H1 (cell line): ENCODE data around the gene NPHP4. TPM values are rescaled to one million over a fixed set of nuclear protein-coding genes. Genes with fewer than 3 reads are reported as not detected.

ENCODE experiments used
- CTCF ChIA-PET: fragments of 300-600 bp; sonication (Branson Sonifier 250); formaldehyde crosslinking; loops from one replicate; lab custom pipeline; 2021; ENCODE audit not compliant: partially characterized antibody; lab: Charles Lee
- POLR2A ChIA-PET: fragments of 300-600 bp; sonication (Branson Sonifier 250); formaldehyde crosslinking; loops from one replicate; lab custom pipeline; 2021; ENCODE audit warnings: inconsistent platforms; ENCODE audit not compliant: partially characterized antibody; lab: Charles Lee
- DNase-seq, 2 experiments: peaks; one replicate each; pipeline versions ENCODE4 v3.0.0 to v3.0.0-alpha.2; 2010 to 2022; ENCODE audit warnings: low spot score in 2 of 2, low read depth in 1 of 2, mixed read lengths in 1 of 2
- FAIRE-seq: peaks from 2 replicates; lab custom pipeline; 2011; peaks lifted over from hg19 to GRCh38; lab: Jason Lieb, UNC
- H2AFZ ChIP-seq: 2 replicates; pipeline ENCODE4 v1.8.1; 2012; ENCODE audit warnings: low read length, inconsistent platforms
- H2AK5ac ChIP-seq: 2 replicates; pipeline ENCODE4 v1.6.1; 2013; ENCODE audit warnings: low read depth, low read length
- H2BK120ac ChIP-seq: replicated peaks from 2 replicates; pipeline ENCODE3; 2013; ENCODE audit warnings: low read depth, low read length, inconsistent platforms
- H2BK12ac ChIP-seq: 2 replicates; pipeline ENCODE4 v1.6.1; 2013; ENCODE audit warnings: low read depth, low read length
- H2BK15ac ChIP-seq: 2 replicates; pipeline ENCODE4 v1.6.1; 2013; ENCODE audit warnings: low read length
- H2BK20ac ChIP-seq: 2 replicates; pipeline ENCODE4 v1.6.1; 2013; ENCODE audit warnings: low read length
- H2BK5ac ChIP-seq: 2 replicates; pipeline ENCODE4 v1.6.1; 2013; ENCODE audit warnings: low read depth, low read length
- H3K14ac ChIP-seq: 2 replicates; pipeline ENCODE4 v1.6.1; 2013; ENCODE audit warnings: inconsistent platforms; ENCODE audit not compliant: insufficient read length
- H3K18ac ChIP-seq: 2 replicates; pipeline ENCODE4 v1.6.1; 2013; ENCODE audit warnings: low read length; ENCODE audit errors: extremely low read depth
- H3K23ac ChIP-seq: 2 replicates; pipeline ENCODE4 v1.6.1; 2013; ENCODE audit warnings: inconsistent platforms; ENCODE audit not compliant: insufficient read length
- H3K23me2 ChIP-seq: 2 replicates; pipeline ENCODE4 v1.6.1; 2013; ENCODE audit warnings: low read depth, low read length
- H3K27ac ChIP-seq: 2 replicates; pipeline ENCODE4 v1.6.1; 2011; ENCODE audit warnings: low read depth, low read length, inconsistent platforms
- H3K27me3 ChIP-seq, 4 experiments: replicated peaks in 1 of 4; 1 replicate in 1 of 4; 2 replicates in 3 of 4; pipeline versions ENCODE4 v1.6.1 to v1.8.1; 2011 to 2013; ENCODE audit warnings: low read length in 3 of 4, mild to moderate bottlenecking in 3 of 4, inconsistent platforms in 2 of 4, mixed read lengths in 2 of 4, moderate library complexity in 1 of 4; ENCODE audit not compliant: control insufficient read depth in 3 of 4, insufficient read depth in 3 of 4; ENCODE audit errors: extremely low read depth in 1 of 4
- H3K36me3 ChIP-seq, 4 experiments: 2 replicates each; pipeline versions ENCODE4 v1.6.1 to v1.8.1; 2011 to 2013; ENCODE audit warnings: mild to moderate bottlenecking in 4 of 4, low read length in 3 of 4, moderate library complexity in 2 of 4, control low read depth in 1 of 4, inconsistent platforms in 1 of 4; ENCODE audit not compliant: insufficient read depth in 4 of 4, control insufficient read depth in 2 of 4
- H3K4ac ChIP-seq: replicated peaks from 2 replicates; pipeline ENCODE3; 2013; ENCODE audit warnings: low read length, low read depth, mixed read lengths, inconsistent platforms; ENCODE audit not compliant: insufficient read length
- H3K4me1 ChIP-seq, 4 experiments: replicated peaks in 1 of 4; 1 replicate in 1 of 4; 2 replicates in 3 of 4; pipeline versions ENCODE4 v1.6.1 to v1.8.1; 2011 to 2013; ENCODE audit warnings: low read length in 3 of 4, inconsistent platforms in 2 of 4, mixed read lengths in 1 of 4; ENCODE audit not compliant: insufficient read depth in 4 of 4, control insufficient read depth in 3 of 4
- H3K4me2 ChIP-seq, 2 experiments: 2 replicates each; pipeline versions ENCODE4 v1.6.1 to v1.8.1; 2011 to 2013; ENCODE audit warnings: low read depth in 2 of 2, low read length in 2 of 2, control low read depth in 1 of 2, inconsistent platforms in 1 of 2, mild to moderate bottlenecking in 1 of 2; ENCODE audit not compliant: insufficient read depth in 1 of 2
- H3K4me3 ChIP-seq, 4 experiments: fragments of 200-600, 300-600 bp in 1 of 4; sonication (generic), shearing (Covaris generic), sonication (Bioruptor Twin) in 1 of 4; 2 replicates each; pipeline versions ENCODE4 v1.5.1 to v1.8.1; 2011 to 2016; ENCODE audit warnings: low read length in 4 of 4, low read depth in 3 of 4, control low read depth in 2 of 4, inconsistent platforms in 2 of 4, mild to moderate bottlenecking in 2 of 4, mixed read lengths in 1 of 4, moderate library complexity in 1 of 4; ENCODE audit not compliant: insufficient read depth in 2 of 4; ENCODE audit errors: extremely low read depth in 1 of 4
- H3K56ac ChIP-seq: replicated peaks from 2 replicates; pipeline ENCODE3; 2013; ENCODE audit warnings: low read depth, mild to moderate bottlenecking, mixed read lengths, low read length, inconsistent platforms; ENCODE audit not compliant: insufficient read length
- H3K79me1 ChIP-seq: 2 replicates; pipeline ENCODE4 v1.6.1; 2013; ENCODE audit warnings: low read depth, low read length, control low read depth
- H3K79me2 ChIP-seq, 2 experiments: 2 replicates each; pipeline versions ENCODE4 v1.6.1 to v1.8.1; 2012 to 2013; ENCODE audit warnings: low read length in 2 of 2, mild to moderate bottlenecking in 2 of 2, inconsistent platforms in 1 of 2; ENCODE audit not compliant: insufficient read depth in 2 of 2, control insufficient read depth in 1 of 2
- H3K9ac ChIP-seq, 4 experiments: replicated peaks in 1 of 4; 1 replicate in 1 of 4; 2 replicates in 3 of 4; pipeline versions ENCODE4 v1.6.1 to v1.8.1; 2011 to 2013; ENCODE audit warnings: low read depth in 3 of 4, low read length in 3 of 4, control low read depth in 2 of 4, mild to moderate bottlenecking in 2 of 4, moderate library complexity in 2 of 4, inconsistent platforms in 1 of 4; ENCODE audit errors: extremely low read depth in 1 of 4
- H3K9me3 ChIP-seq, 2 experiments: 2 replicates each; pipeline versions ENCODE4 v1.6.1 to v1.8.1; 2012 to 2013; ENCODE audit warnings: mild to moderate bottlenecking in 2 of 2, moderate library complexity in 2 of 2, control low read depth in 1 of 2, inconsistent platforms in 1 of 2, low read depth in 1 of 2, low read length in 1 of 2, mixed read lengths in 1 of 2; ENCODE audit not compliant: insufficient read depth in 2 of 2
- H4K20me1 ChIP-seq, 2 experiments: replicated peaks in 1 of 2; 2 replicates each; pipeline versions ENCODE3 to v1.8.1; 2011 to 2013; ENCODE audit warnings: inconsistent platforms in 2 of 2, low read length in 2 of 2, mild to moderate bottlenecking in 1 of 2; ENCODE audit not compliant: insufficient read depth in 2 of 2, control insufficient read depth in 1 of 2
- H4K5ac ChIP-seq: 2 replicates; pipeline ENCODE4 v1.6.1; 2013; ENCODE audit warnings: low read length, low read depth, mixed read lengths, inconsistent platforms; ENCODE audit not compliant: insufficient read length
- H4K8ac ChIP-seq: 2 replicates; pipeline ENCODE4 v1.8.0; 2013; ENCODE audit warnings: mild to moderate bottlenecking, moderate library complexity, low read length, inconsistent platforms; ENCODE audit not compliant: insufficient read depth; ENCODE audit errors: extremely low read depth
- H4K91ac ChIP-seq: replicated peaks from 2 replicates; pipeline ENCODE3; 2013; ENCODE audit warnings: low read length, mixed read lengths, inconsistent platforms; ENCODE audit not compliant: insufficient read length
- BACH1 ChIP-seq: IDR thresholded peaks from 2 replicates; pipeline ENCODE4 v1.6.1; 2012; ENCODE audit warnings: low read length, improper control_type of control experiment
- BCL11A ChIP-seq, 2 experiments: IDR thresholded peaks; one replicate each; pipeline ENCODE4 v1.6.1; 2011; ENCODE audit warnings: low read depth in 2 of 2, low read length in 2 of 2, mild to moderate bottlenecking in 2 of 2
- CEBPB ChIP-seq: IDR thresholded peaks from 2 replicates; pipeline ENCODE4 v1.6.1; 2012; ENCODE audit warnings: low read depth, low read length
- GTF2F1 ChIP-seq: IDR thresholded peaks from 2 replicates; pipeline ENCODE4 v1.6.1; 2012; ENCODE audit warnings: low read depth, low read length, improper control_type of control experiment, borderline replicate concordance
- NANOG ChIP-seq: IDR thresholded peaks from 2 replicates; pipeline ENCODE4 v1.6.1; 2011; ENCODE audit warnings: low read length, low read depth, mild to moderate bottlenecking, inconsistent platforms; ENCODE audit not compliant: insufficient read depth, poor library complexity, severe bottlenecking
- NRF1 ChIP-seq: IDR thresholded peaks from 2 replicates; pipeline ENCODE4 v1.6.1; 2011; ENCODE audit warnings: mild to moderate bottlenecking, low read depth, low read length, improper control_type of control experiment
- RBBP5 ChIP-seq: IDR thresholded peaks from 2 replicates; pipeline ENCODE4 v1.7.1; 2012; ENCODE audit warnings: low read depth, mild to moderate bottlenecking, inconsistent platforms, low read length, moderate library complexity, borderline replicate concordance
- RXRA ChIP-seq: IDR thresholded peaks from 2 replicates; pipeline ENCODE4 v1.6.1; 2011; ENCODE audit warnings: low read depth, mild to moderate bottlenecking, low read length, moderate library complexity; ENCODE audit not compliant: insufficient read depth
- SP4 ChIP-seq: IDR thresholded peaks from 2 replicates; pipeline ENCODE4 v1.6.1; 2012; ENCODE audit warnings: low read length, inconsistent platforms
- WGBS, 2 experiments: shearing (Covaris generic) in 1 of 2; methylation state at CpG; one replicate each; pipeline versions ENCODE4 v1.1.6 to v1.1.7; 2013 to 2015; ENCODE audit warnings: low lambda C conversion rate in 2 of 2, mixed read lengths in 2 of 2, inconsistent platforms in 1 of 2, low coverage in 1 of 2, missing lambda C conversion rate in 1 of 2; ENCODE audit not compliant: insufficient replicate concordance in 2 of 2, insufficient coverage in 1 of 2, insufficient read length in 1 of 2; ENCODE audit errors: extremely low coverage in 1 of 2, missing lambda C conversion rate in 1 of 2; 5-methylcytosine and 5-hydroxymethylcytosine counted together
- polyA plus RNA-seq, 7 experiments: library from polyadenylated mRNA; depleted of rRNA in 3 of 7; stranded (reverse) in 5 of 7; unstranded in 2 of 7; fragments of >200 nt in 5 of 7; fragments of 200-250 nt in 2 of 7; gene quantifications; 1 replicate in 5 of 7; 2 replicates in 1 of 7; 4 replicates in 1 of 7; pipeline versions ENCODE4 v1.2.1 to v1.2.3, GENCODE V29; 2011 to 2013; ENCODE audit warnings: missing spikeins in 2 of 7, mixed read lengths in 2 of 7
- total RNA-seq: library from RNA; stranded (reverse); fragmentation: NEBNext Ultra II Directional; extraction: Animal tissue kit (Norgen Biotek cat#: 25700); gene quantifications from 2 replicates; pipeline ENCODE4 v1.2.1, GENCODE V29; 2021

NPHP4 gene
- total and polyA plus RNA-seq, 2 of the 8 experiments (the other 6 are each of a cell fraction or from before 2014, with no cell fraction given) = 5.8 to 14.0 TPM

DNA sequence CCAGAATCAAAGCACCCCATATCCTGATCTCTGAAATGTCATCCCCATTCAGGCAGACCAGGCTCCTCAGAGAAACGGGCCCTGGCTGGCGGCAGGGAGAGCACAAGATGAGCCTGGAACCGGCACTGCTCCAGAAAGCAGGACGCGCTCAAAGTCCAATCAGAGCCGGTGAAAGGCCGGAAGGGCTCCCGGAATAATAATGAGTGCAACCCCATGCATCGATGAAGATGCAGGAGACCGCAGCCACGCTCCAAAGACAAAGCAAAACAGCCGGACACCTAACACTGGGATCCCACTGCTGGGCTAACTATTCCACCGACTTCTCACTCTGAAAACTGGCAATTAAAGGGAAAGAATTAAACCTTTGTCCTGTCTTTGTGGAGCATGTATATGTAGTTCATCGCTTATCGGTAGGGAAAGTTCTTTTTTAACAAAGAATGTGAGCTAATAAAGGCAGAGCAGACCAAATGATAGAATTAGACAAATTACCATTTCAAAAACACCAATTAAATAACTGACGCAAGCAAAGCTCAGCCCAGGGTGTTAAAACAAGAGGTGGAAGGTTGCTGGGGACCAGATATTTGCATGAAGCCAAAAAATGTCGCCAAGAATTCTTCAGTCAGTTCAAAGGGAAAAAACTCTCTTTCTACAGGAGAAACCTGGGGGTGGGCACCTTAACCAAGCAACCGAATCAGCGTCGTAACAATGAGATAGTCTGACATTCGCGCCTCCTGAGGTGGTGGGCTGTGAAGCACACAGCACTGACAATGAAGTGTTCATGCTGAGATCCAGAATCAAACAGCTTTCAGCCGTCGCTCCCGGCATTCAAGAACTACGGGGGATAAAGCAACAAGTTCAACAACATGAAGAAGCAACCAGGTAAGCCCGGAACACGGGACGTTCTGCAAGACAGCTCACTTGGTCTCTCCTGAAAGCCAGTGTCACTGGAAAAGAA is 95.2 kb downstream of the NPHP4 start:
- no peak overlapping the region for H3K23ac ChIP-seq
- H4K5ac ChIP-seq = peak overlapping the region; percentile 62
- ChIA-PET POLR2A (interaction anchor here (1.7 to 1.8 kb wide), 2 partner anchors 10 to 50 kb away, joined by 4 to 9 read pairs; no protein-coding TSS in a partner anchor), CTCF (interaction anchor here (1.2 to 1.9 kb wide), 4 partner anchors 10 to 78 kb away, joined by 3 to 5 read pairs (median 4); no protein-coding TSS in a partner anchor)
- H3K18ac ChIP-seq = peak overlapping the region; percentile 28; the same call in 1 of the 2 replicates
- H3K4me3 ChIP-seq = peak overlapping the region in 2 of 4 experiments; percentile 22 to 47; a peak in 4 of 8 replicates
- no peak overlapping the region for H4K91ac ChIP-seq
- H2BK20ac ChIP-seq = no peak overlapping the region; the same call in 1 of the 2 replicates
- H3K27me3 ChIP-seq = no peaks in the 10 kb centered on the region; a peak in 1 of 7 replicates
- no peak overlapping the region for H3K4ac ChIP-seq
- H3K79me2 ChIP-seq = no peaks in the 10 kb centered on the region
- H4K8ac ChIP-seq = no peak overlapping the region
- H3K27ac ChIP-seq = no peak overlapping the region
- no peaks in the 10 kb centered on the region for H3K9me3 ChIP-seq
- no peak overlapping the region for H2BK120ac ChIP-seq
- peaks cover 6 to 18% (median 15%) of the 10 kb centered on the region in 4 experiments; a peak in 6 of 7 replicates for H3K4me1 ChIP-seq
- H2AFZ ChIP-seq = no peak overlapping the region
- H3K4me2 ChIP-seq = peak overlapping the region; percentile 65 to 78
- FAIRE-seq = peak; percentile 95
- 0 out of 2 replicates have a peak overlapping the region, but pooled peaks have one; percentile 10 for H2AK5ac ChIP-seq
- no peak overlapping the region for H3K14ac ChIP-seq
- peak in 1 of 2 experiments; percentile 23 for DNase-seq
- no peak overlapping the region for H3K56ac ChIP-seq
- H3K9ac ChIP-seq = no peak overlapping the region
- peaks cover 2% of the 10 kb centered on the region for H3K79me1 ChIP-seq
- H2BK15ac ChIP-seq = no peak overlapping the region
- 17% methylated on average over 29 of the region's 29 CpGs; no CpG with 5 or more reads in 1 of the 2 experiments for WGBS, 2 experiments
- H2BK5ac ChIP-seq = peak overlapping the region; percentile 53; the same call in 1 of the 2 replicates
- H3K36me3 ChIP-seq = no peaks in the 10 kb centered on the region; a peak in 1 of 8 replicates
- H2BK12ac ChIP-seq = no peak overlapping the region; the same call in 1 of the 2 replicates
- no peaks in the 10 kb centered on the region for H4K20me1 ChIP-seq
- H3K23me2 ChIP-seq = no peaks in the 10 kb centered on the region; the same call in 1 of the 2 replicates
- TF ChIP-seq SP4 (no peak; the same call in 1 of the 2 replicates), RXRA (no peak), BACH1 (no peak), CEBPB (no peak), NRF1 (no peak), BCL11A (IDR thresholded peaks at IDR 0.05; ENCODE audit: low read depth in 2 of 2, low read length in 2 of 2) (no peak), GTF2F1 (no peak), RBBP5 (no peak), NANOG (peak; percentile 57)
